Ovary (tissue), 9 donors: ENCODE results near the gene TTLL12. TPM values are rescaled to one million over a fixed set of nuclear protein-coding genes. Genes with fewer than 3 reads are reported as not detected.

Source experiments
- DNase-seq, 5 donors: peaks; one replicate each; pipeline ENCODE4 v3.0.0-alpha.2; 2019 to 2020
- H3K27ac ChIP-seq, 2 donors: fragments of 200-600 bp; one replicate each; pipeline versions ENCODE4 v1.5.1 to v1.8.0; 2019 to 2022
- H3K27me3 ChIP-seq: fragments of 200-600 bp; one replicate; pipeline ENCODE4 v1.8.0; 2022
- H3K36me3 ChIP-seq: fragments of 200-600 bp; sonication (generic); one replicate; pipeline ENCODE4 v1.5.1; 2019
- H3K4me1 ChIP-seq: one replicate; pipeline ENCODE4 v1.8.1; 2013; ENCODE audit warnings: mild to moderate bottlenecking, moderate library complexity; ENCODE audit not compliant: insufficient read depth
- H3K4me3 ChIP-seq: fragments of 200-600 bp; sonication (generic); one replicate; pipeline ENCODE4 v1.5.1; 2017
- H3K9me3 ChIP-seq, 2 donors: fragments of 200-600 bp in 1 of 2; sonication (generic) in 1 of 2; one replicate each; pipeline versions ENCODE4 v1.5.1 to v1.8.1; 2013 to 2019; ENCODE audit warnings: mild to moderate bottlenecking in 1 of 2, moderate library complexity in 1 of 2
- EP300 ChIP-seq: sonication (generic); formaldehyde crosslinking; IDR thresholded peaks from one replicate; pipeline ENCODE4 v1.6.1; 2017; ENCODE audit warnings: antibody characterized with exemption
- POLR2A ChIP-seq: fragments of 450-650 bp; IDR thresholded peaks from one replicate; pipeline ENCODE4 v1.6.1; 2017; ENCODE audit warnings: antibody characterized with exemption, mild to moderate bottlenecking, moderate library complexity
- WGBS, 3 donors: extraction: QIAGEN DNeasy Blood & Tissue Kit in 1 of 3; methylation state at CpG; one replicate each; pipeline versions ENCODE4 v1.1.5 to v1.1.7; 2013 to 2017; 5-methylcytosine and 5-hydroxymethylcytosine counted together
- intact Hi-C, 4 donors: fragments of 100-400 bp; cut with DNase I; formaldehyde crosslinking; loops; one replicate each; pipeline versions ENCODE4 v1.11.0 to v1.15.1; 2022 to 2023
- polyA plus RNA-seq, 2 donors: library from polyadenylated mRNA; stranded (reverse); fragments of 200-250 nt in 1 of 2; fragments of 350-450 nt in 1 of 2; fragmentation: Illumina TruSeq in 1 of 2; extraction: RNeasy Lipid Tissue Mini Kit (QIAGEN cat#74804) in 1 of 2; gene quantifications; one replicate each; pipeline ENCODE4 v1.2.3, GENCODE V29; 2013 to 2014
- total RNA-seq, 7 donors: library from RNA; depleted of rRNA in 2 of 7; stranded (reverse); fragments of >200 nt in 2 of 7; fragmentation: NEBNext Ultra II Directional in 3 of 7; extraction: Animal tissue kit (Norgen Biotek cat#: 25700) in 3 of 7; gene quantifications; one replicate each; pipeline versions ENCODE4 v1.1.0 to v1.2.4, GENCODE V29; 2016 to 2023
- TF ChIP-seq, protein P1 (sequence below), 3 donors: fragments of 450-650 bp in 2 of 3; fragments of 200-600 bp in 1 of 3; IDR thresholded peaks; one replicate each; pipeline versions ENCODE4 v1.5.1 to v1.8.0; 2016 to 2022; ENCODE audit warnings: antibody characterized with exemption in 3 of 3, mild to moderate bottlenecking in 1 of 3
- donor health status: DM: no; HTN: no; CAD: no; lungs with moderate emphysema.
- donor health status: DM: no; HTN: no; CAD: no.
- donor health status: Bipolar disorder and iron deficiency.
- donor health status: DM: yes; HTN: yes; CAD: no.
- donor health status: DM: no; HTN: no; CAD: no.
- donor health status: DM: yes; HTN: yes; CAD: no.

Gene TTLL12
- total and polyA plus RNA-seq, 9 donors, result 5.8 to 68.4 (median 41.1) TPM

DNA sequence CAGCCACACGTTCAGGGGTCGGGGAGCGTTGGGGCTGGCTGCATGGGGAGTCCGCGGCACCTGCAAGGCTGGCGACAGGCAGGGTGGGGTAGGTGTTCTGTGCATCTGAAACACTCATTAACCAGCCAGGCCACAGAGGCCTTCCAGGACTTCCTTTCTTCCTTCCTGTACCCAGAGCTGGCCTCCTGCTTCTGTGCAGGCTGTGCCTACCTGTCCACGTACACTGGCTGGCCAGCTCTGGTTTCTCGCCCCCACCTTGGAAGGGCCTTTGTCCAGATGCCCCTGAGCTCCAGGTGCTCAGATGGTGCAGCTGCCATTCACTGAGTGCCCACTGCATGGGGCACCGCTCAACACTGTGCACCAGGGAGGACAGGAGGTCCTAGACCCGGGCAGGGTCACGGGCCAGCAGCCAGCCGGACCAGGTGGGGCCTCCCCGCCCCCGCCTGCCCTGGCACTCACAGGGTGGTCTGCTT, 15.9 kb downstream of the TTLL12 start:
- TF ChIP-seq EP300 (no peak), POLR2A (no peak)
- TF ChIP-seq, protein P1, sequence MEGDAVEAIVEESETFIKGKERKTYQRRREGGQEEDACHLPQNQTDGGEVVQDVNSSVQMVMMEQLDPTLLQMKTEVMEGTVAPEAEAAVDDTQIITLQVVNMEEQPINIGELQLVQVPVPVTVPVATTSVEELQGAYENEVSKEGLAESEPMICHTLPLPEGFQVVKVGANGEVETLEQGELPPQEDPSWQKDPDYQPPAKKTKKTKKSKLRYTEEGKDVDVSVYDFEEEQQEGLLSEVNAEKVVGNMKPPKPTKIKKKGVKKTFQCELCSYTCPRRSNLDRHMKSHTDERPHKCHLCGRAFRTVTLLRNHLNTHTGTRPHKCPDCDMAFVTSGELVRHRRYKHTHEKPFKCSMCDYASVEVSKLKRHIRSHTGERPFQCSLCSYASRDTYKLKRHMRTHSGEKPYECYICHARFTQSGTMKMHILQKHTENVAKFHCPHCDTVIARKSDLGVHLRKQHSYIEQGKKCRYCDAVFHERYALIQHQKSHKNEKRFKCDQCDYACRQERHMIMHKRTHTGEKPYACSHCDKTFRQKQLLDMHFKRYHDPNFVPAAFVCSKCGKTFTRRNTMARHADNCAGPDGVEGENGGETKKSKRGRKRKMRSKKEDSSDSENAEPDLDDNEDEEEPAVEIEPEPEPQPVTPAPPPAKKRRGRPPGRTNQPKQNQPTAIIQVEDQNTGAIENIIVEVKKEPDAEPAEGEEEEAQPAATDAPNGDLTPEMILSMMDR (IDR thresholded peaks at IDR 0.05), result no peak
- no peak overlapping the region for H3K27ac ChIP-seq
- no peak for DNase-seq
- intact Hi-C loops, result no loop called here
- H3K27me3 ChIP-seq, result no peaks in the 10 kb centered on the region
- no peaks in the 10 kb centered on the region for H3K4me1 ChIP-seq
- 86 to 90% (median 88%) methylated on average over 14 of the region's 14 CpGs for WGBS, 3 donors
- H3K9me3 ChIP-seq, result no peaks in the 10 kb centered on the region
- peaks cover 7% of the 10 kb centered on the region for H3K36me3 ChIP-seq
- peak overlapping the region; percentile 2 for H3K4me3 ChIP-seq

DNA sequence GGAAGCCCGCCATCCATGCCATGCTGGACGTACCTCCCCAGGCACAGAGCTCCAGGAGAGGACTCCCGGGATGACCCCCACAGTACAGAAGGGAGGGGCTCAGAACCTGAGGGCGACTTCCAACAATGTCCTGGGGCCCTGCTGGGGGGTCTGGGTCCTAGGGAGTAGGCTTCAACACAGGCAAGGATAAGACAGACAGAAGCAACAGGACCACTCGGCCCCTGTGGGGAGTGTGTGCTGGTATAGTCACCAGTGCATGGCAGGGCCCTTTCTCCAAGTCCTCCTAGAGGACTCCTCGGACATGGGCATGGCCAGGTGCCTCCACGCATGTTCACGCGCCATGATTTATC, 16.8 kb downstream of the TTLL12 start:
- intact Hi-C loops, result no loop called here
- TF ChIP-seq, protein P1 (IDR thresholded peaks at IDR 0.05), result no peak
- no peak for TF ChIP-seq EP300
- TF ChIP-seq POLR2A, result no peak
- Histone ChIP-seq H3K4me1 (no peaks in the 10 kb centered on the region), H3K27ac (no peak overlapping the region), H3K9me3 (no peaks in the 10 kb centered on the region), H3K4me3 (no peak overlapping the region), H3K27me3 (no peaks in the 10 kb centered on the region), H3K36me3 (peaks cover 5% of the 10 kb centered on the region)
- no peak for DNase-seq
- 86 to 89% (median 87%) methylated on average over 9 of the region's 9 CpGs for WGBS, 3 donors

DNA sequence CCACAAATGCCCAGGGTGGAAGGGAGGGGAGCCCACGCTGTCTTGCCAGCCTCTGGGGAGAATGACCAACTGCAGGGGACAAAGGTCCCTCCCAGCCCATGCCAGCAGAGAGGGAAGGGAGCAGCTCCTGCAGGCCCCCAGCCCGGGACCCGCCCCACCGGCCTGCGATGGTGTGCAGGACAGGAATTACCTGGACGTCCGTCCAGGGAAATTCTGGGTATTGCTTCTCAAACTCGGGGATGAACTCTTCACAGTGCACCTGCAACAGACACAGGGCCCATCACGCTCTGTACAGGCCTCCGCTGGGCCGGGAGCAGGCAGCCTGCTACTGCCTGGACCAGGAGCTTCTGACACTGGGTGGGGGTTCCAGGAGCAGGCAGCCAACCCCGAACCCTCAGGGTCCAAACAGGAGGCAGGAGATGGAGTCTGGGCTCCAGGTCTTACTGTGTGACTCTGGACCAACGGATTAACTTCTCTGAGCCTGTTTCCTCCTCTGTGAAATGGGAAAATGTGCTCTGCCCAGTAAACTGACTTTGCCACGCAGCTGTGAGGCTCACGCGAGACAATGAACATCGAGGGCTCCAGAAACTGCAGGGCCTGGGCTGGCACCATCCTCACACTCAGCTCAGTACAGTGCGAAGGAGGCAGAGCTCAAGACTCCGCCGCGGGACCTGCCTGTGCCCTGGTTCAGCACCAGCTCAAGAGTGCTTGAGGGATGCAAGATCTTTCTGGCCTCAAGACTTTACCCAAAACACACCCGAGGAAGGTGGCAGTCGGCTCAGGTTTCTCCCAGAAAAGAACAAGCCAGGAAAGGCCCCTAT, 17.4 kb downstream of the TTLL12 start:
- no peaks in the 10 kb centered on the region for H3K9me3 ChIP-seq
- WGBS, 3 donors, result 90 to 93% (median 93%) methylated on average over 23 of the region's 23 CpGs
- TF ChIP-seq EP300, result no peak
- TF ChIP-seq, protein P1 (IDR thresholded peaks at IDR 0.05), result no peak
- TF ChIP-seq POLR2A, result no peak
- H3K27ac ChIP-seq, result no peak overlapping the region
- no peak overlapping the region for H3K4me3 ChIP-seq
- H3K36me3 ChIP-seq, result peaks cover 3% of the 10 kb centered on the region
- no peaks in the 10 kb centered on the region for H3K27me3 ChIP-seq
- H3K4me1 ChIP-seq, result peaks cover 1% of the 10 kb centered on the region
- DNase-seq, result no peak
- intact Hi-C loops, result no loop called here

DNA sequence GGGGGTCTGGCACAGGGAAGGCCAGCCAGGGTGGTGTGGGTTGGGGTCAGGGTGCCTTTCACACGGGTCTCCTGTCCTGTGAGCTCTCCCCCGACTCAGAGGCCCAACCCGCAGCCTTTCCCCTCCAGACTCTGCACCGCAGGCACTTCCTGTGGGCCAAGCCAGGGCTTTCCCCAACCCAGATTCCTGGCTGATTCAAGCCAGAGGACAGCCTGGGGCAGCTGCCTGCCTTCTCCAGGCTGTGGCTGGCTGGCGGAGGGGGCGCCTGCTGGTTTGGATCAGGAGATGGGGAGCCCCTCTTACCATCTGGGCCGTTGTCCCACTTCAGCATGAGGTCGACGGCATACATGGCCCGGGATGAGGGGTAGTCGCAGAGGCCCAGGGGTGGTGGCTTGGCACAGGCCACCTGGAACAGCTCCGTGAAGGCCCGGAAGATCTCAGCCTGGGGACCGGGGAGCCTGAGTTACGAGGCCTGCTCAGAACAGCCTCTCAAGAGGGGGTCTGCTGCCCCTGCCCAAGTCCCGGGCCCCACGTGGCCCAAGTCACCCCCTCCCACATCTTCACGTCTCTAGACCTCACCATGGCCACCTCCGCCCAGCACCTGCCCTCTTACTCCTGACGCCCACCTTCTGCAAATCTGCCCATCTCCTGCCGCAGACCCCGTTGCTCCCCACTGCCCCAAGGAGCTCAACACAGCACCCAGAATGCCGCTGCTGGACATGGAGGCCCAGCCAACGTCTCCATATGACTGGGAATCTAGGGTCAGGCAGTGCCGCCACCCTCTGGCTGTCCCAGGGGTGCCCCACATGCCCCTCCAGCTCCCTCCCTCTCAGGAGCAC, 18.2 kb downstream of the TTLL12 start:
- Histone ChIP-seq H3K36me3 (peaks cover 3% of the 10 kb centered on the region), H3K9me3 (no peaks in the 10 kb centered on the region), H3K27ac (no peak overlapping the region), H3K4me3 (no peak overlapping the region), H3K4me1 (peaks cover 6% of the 10 kb centered on the region), H3K27me3 (no peaks in the 10 kb centered on the region)
- WGBS, 3 donors, result 79 to 82% (median 80%) methylated on average over 23 to 25 of the region's 25 CpGs
- no peak for DNase-seq
- intact Hi-C loops, result no loop called here
- TF ChIP-seq EP300, result no peak
- TF ChIP-seq, protein P1 (IDR thresholded peaks at IDR 0.05), result no peak
- TF ChIP-seq POLR2A, result no peak
